GM18868 (cell line): ENCODE results near the gene PPM1J.
"Not testable (repeated sequence)": the region's sequence is repeated elsewhere in the genome, so short reads cannot be mapped to it uniquely, and the experiment has no call there.

Experiments used
- ATAC-seq: cut with Tn5 transposase; IDR thresholded peaks from one replicate; pipeline ENCODE4 v1.9.1; 2021; ENCODE audit warnings: mild to moderate bottlenecking, moderate library complexity; ENCODE audit not compliant: unreplicated experiment

Gene PPM1J

DNA sequence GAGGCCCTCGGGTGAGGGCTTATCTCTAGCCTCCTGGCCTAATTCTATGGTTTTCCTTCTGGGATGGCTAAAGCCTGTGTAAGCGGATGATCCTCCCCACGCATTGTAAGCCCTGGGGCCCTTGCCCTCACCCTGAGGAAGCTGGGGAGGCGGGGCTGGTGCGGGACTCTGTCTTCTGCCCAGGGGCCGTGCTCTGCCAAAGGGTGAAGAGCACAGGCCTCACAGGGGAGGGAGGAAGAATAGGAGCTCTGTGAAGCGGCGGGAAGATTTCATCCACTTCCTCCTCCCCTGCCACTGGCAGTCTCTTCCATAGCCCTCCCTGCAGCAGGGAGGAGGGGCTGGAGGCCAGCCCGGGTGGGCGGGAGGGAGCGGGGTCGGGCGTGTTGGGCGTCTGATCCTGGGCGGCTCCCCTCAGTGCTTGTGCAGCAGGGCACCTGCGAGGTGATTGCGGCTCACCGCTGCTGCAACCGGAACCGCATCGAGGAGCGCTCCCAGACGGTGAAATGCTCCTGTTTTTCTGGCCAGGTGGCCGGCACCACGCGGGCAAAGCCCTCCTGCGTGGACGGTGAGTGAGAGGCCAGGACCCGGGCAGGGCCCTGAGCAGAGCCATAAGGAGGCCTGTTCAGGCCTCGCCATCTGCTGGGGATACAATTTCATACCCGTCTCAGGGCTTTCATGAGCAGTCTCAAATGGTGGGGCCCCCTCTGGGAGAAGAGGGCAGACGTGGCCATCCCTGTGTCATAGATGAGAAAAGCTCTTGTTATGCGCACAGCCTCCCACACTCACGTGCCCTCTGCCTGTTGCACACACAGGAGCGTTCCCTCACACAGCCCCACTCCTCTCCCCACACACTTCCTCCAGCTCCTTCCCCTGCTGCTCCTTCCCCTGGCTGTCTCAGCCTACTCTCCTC lies 7.7 kb upstream of the PPM1J start:
- ATAC-seq: no peak

GRCh38 chr1:112721966-112722524 lies 6.9 kb upstream of the PPM1J start:
- ATAC-seq: no peak

DNA sequence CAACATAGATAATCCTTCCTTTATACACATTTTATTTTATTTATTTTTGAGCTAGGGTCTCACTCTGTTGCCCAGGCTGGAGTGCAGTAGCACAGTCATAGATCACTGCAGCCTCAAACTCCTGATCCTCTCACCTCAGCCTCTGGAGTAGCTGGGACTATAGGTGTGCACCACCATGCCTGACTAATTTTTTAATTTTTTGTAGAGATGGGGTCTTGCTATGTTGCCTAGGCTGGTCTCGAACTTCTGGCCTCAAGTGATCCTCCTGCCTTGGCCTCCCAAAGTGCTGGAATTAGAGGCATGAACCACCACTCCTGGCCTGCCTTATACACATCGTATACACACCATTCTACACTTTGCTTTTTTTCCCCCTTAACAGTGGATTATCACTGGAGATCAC lies 6.2 kb upstream of the PPM1J start:
- not testable (repeated sequence) for ATAC-seq

- no peak for ATAC-seq
Measured at GRCh38 chr1:112720800-112721199, 5.7 kb upstream of the PPM1J start.

- ATAC-seq: no peak
Measured at GRCh38 chr1:112719706-112720105, 4.6 kb upstream of the PPM1J start.

GRCh38 chr1:112718691-112719418 lies 3.7 kb upstream of the PPM1J start:
- no peak for ATAC-seq

- no peak for ATAC-seq
Measured at GRCh38 chr1:112717263-112717873, 2.2 kb upstream of the PPM1J start.

DNA sequence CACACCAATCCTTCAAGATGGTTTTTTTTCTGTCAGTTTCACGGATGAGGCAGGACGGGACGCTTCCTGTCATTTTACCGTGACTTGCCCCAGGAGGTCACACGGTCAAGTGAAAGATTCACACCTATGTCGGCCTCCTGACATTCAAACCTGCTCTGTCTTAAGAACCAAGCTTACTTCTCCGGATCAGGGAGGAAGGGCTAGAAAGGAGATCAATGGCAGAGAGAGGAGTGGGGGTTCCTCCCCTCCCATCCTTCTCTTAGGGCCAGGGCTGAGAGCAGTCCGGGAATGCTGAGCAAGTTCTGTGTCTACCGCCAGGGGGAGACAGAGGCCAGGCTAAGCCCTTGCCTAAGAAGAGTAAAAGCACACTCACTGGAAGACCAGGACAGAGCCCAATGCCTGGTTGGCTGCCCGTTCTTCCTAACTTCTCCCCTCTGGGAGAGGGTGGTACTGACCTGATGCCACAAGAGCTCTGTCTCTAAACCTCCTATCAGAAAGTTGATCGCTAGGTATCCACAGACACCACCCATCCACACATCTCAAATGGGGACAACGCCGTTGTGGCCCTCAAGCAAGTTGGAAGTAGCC lies 1.1 kb upstream of the PPM1J start:
- ATAC-seq: peak; percentile 35

DNA sequence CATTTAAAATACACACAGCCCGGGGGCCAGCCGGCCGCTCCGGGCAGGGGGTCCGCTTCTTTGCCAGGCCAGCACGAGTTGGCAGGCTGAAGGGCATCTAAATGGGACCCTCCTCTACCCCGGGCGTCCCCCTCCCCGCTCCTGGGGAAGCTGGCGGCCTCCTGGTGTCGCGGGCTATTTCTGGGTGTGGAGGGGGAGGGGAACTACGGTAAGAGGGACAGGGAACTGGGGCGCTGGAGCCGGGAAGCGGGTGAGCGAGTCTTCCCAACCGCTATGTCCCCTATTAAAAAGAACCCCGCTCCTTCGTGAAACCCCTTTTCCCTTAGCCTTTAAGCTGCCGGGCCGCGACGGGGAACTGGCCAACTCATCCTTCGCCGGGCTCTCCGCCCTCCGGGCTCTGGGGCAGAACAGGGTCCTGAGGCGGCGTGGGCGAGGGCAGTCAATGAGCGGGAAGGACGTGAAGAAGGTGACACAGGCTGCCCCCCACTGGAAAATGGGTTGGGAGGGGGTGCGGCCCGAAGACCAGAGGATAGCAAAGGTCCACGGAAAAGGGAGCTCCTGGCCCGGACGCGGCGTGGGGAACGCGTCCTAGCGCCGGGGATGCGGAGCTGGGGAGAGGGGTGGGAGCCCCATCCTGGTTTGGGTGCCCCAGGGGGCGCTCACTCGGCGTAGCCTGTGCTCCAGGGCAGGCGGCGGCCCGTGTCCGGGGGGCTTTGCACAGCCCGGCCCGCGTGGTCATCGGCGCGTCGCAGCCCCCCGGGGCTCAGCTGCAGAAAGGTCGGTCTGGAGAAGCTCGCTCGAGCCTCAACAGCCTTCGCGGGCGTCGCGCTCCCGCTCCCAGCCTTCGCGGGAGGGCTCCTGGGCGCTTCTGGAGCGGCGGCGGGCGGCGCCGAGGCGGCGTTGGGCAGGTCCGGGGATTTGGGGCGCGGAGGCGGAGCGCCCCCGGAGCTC lies 544 bp downstream of the PPM1J start:
- ATAC-seq: peak; percentile 1

DNA sequence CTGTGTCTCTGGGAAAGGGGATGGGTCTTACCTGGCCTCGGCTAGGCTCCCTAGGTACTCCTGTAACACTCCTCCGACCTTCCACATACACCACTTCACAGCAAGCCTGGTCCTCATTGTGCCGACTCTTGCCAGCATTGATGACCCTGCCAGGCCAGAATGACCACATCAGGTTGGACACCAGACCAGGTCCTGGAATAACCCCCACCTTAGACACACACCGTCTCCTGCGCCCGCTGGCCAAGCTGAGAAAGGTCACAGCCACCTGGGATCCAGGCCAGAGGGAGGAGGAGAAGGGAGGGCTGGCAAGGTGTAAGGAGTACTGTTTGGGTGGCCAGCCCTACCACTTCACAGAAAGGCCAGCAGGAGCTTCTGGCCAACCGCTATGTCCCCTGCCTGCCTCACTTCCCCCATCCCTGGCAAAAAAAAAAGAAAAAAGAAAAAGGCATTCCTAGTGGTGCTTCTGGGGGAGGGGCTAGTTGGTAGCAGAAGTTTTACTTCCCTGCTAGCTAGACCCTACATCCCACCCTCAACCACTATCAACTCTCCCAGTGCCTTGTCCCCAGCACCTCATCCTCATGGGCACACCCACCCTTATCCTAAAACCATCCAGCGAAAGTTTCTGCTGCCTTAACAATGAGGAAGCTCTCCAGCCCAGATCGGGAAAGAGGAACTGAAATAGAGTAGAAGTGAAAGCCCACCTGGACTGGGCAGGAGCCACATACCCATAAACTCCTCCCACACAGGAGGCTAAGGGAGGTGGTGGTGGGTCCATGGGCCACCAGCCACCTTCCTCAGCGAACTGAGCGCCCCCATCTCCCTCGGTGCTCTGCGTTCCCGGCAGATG lies 1.4 kb downstream of the PPM1J start:
- ATAC-seq: peak; percentile 32

DNA sequence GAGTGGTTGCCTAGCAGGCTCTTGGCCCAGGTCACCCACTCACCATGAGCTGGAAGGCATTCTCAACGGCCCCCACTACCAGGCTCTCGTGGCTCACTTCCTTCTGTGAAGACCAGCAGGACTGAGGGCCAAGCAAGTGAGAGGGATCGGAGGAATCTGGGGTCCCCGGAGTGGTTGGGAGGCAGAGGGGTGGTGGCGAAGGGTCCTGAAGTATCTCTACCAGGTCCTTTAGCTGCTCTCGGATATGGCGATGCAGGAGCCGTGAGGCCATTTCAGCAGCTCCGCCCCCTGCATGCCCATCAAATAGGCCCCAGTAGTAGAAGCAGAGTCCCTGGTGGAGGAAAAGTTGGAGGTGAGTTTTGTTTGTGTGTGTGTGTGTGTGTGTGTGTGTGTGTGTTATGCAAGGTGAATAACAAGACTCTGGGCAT lies 2.4 kb downstream of the PPM1J start:
- ATAC-seq: no peak

DNA sequence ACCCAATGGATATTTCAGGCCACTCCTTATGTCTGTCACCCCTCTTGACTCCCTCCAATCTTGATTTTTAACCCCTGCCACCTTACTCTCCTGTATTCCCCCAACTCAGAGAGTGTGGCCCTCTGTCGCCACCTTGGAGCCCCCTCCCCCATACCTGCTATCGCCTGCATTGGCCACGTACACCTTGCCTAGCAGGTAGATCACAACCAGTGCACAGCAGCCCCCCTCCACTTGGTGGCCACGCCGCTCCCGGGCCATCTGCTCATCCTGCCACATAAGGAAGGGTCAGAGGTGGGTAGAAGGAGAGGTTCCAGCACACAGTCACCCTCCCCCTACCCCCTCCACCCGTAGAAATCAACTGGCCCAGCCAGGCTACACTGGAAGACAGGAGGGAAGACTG lies 2.9 kb downstream of the PPM1J start:
- ATAC-seq: no peak

DNA sequence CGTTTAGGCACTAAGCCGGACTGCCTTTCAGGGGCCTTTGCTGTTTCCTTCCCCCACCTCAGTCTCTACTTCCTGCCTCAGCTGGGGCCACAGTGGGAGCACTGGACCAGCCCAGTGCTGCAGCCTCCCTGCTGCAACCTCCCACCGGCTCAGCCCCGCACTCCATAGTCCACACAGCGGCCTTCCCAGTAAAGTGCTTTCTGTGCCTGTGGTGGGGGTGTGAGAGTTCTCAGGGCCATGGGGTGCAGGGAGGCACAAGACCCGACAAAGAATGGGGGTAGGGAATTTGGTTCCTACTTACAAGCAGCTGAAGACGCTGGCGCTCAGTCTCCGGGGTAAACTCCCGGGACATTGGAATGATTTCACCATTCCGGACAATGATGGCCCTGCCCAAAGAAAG lies 3.5 kb downstream of the PPM1J start:
- ATAC-seq: no peak

GRCh38 chr1:112711041-112711440 lies 4.1 kb downstream of the PPM1J start:
- no peak for ATAC-seq

GRCh38 chr1:112710586-112710985 lies 4.5 kb downstream of the PPM1J start:
- no peak for ATAC-seq

GRCh38 chr1:112710159-112710558 lies 5.0 kb downstream of the PPM1J start:
- ATAC-seq: no peak

DNA sequence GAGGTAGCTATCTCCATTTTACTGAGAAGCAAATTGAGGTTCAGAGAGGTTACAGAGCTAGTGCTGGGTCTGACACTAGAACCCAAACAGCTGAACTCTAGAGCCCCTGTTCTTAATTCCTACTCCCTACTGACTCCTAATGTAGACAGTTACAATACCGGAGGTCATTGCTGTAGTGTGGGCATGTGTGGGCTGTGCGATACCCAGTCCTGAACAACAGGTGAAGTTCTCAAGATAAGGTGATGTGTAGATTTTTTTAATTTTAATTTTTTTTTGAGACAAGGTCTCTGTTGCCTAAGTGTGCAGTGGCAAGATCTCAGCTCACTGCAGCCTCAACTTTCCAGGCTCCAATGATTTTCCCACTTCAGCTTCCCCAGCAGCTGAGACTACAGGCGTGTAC lies 6.6 kb downstream of the PPM1J start:
- ATAC-seq: no peak

DNA sequence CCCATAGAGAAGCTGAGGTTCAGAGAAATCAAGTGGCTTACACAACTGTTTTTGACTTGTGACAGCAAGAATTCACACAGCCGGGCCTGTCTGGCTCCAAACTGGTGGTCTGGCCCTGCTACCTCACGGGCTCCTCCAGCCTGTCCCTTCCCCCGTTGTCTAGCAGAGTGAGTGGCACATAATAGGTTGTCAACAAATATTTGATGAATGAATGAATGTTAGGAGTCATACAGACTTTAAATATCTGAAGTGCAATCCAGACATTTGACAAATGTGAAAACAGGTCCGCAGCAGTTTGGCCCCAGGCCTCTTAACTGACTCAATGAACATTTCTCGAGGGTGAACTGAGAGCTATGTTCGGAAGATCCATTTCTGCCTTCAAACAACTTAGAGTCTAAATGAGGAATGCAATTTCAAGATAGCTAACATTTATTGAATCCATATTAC lies 7.1 kb downstream of the PPM1J start:
- no peak for ATAC-seq
